NCI-H2081 treated with DMSO at 0.1 percent for 48 hours (cell line): Measurements from ENCODE around the gene C11orf54.
A peak's percentile ranks its signal among the peaks of the same experiment; 100 is the strongest.
"Not testable (repeated sequence)": the region's sequence is repeated elsewhere in the genome, so short reads cannot be mapped to it uniquely, and the experiment has no call there.

Experiments used
- DNase-seq: peaks from one replicate; lab custom pipeline; 2025; lab: John Stamatoyannopoulos, UW

C11orf54 gene

DNA sequence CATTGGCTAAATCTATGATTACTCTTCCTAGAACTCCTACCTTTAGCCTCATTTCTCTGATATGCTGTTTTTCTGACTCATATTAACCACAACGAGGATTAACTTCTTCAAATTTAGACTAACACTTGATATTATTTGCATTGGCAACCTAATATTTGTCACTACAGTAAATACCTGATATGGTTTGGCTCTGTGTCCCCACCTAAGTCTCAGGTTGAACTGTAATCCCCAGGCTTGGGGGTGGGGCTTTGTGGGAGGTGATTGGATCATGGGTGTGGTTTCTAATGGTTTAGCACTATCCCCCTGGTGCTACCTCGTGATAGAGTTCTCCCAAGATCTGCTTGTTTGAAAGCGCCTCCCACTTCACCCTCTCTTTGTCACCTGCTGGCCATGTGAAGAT lies 25.5 kb downstream of the C11orf54 start:
- no peak for DNase-seq

DNA sequence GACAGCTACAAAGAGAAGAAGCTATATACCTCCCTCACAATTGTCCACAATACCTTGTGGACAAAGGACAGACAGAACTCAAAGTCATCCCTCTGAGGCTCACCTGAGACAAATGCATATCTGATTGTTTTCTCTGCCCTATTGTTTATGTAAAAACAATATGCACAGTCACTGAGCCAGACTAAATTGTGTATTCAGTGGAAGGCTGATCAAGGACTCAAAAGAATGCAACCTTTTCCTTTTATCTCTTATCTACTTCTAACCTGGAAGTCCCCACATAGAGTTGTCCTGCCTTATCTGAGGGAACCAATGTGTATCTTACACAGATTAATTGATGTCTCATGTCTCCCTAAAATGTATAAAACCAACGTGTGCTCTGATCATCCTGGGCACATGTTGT lies 28.7 kb downstream of the C11orf54 start:
- DNase-seq = no peak

GRCh38 chr11:93772123-93772522 lies 30.7 kb downstream of the C11orf54 start:
- DNase-seq = no peak

DNA sequence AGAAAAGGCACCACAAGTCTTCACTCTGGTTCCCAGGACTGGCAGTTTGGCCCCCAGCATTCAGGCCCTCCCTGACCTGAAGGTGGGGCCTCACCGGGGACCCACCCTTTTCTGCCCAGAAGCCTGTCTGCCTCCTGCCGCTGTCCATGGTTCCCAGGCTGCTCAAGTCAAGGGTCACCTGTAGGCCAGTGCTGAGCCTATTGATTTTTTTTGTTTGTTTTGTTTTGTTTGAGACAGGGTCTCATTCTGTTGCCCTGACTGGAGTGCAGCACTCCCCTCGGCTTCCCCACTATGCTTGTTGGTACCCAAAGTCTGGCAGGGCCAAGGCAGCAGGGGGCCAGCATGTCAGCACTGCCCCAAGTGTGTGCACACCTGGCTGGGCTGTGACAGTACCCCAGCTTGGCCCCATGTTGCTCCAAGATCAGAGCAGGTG lies 31.6 kb downstream of the C11orf54 start:
- no peak for DNase-seq

- DNase-seq = no peak
Observed at GRCh38 chr11:93773601-93774200, 32.2 kb downstream of the C11orf54 start.

GRCh38 chr11:93774560-93774959 lies 33.1 kb downstream of the C11orf54 start:
- DNase-seq = not testable (repeated sequence)

GRCh38 chr11:93775289-93775688 lies 33.8 kb downstream of the C11orf54 start:
- DNase-seq = no peak

- DNase-seq = no peak
Observed at GRCh38 chr11:93783362-93783761, 41.9 kb downstream of the C11orf54 start.

DNA sequence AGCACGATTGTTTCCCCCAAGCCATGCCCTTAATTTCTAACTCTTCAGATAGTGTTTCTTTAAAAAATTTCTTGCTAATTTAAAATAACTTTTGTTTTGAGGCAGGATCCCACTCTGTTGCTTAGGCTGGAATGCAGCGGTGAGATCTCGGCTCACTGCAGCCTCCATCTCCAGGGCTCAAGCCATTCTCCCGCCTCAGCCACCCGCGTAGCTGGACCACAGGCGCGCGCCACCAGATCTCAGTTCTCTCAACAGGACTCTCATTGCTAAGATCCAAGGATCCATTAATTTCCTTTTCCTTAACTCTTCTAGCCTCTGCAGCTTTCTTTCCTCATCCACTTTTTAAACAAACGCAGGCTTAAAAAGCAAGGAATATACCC lies 42.3 kb downstream of the C11orf54 start:
- DNase-seq = no peak

GRCh38 chr11:93784145-93784934 lies 42.9 kb downstream of the C11orf54 start, which contains the start of gene MED17:
TSS of gene MED17 (plus strand) at chr11:93784282. CDS start at chr11:93784514, 232 bp downstream.
- peak; percentile 17 for DNase-seq

DNA sequence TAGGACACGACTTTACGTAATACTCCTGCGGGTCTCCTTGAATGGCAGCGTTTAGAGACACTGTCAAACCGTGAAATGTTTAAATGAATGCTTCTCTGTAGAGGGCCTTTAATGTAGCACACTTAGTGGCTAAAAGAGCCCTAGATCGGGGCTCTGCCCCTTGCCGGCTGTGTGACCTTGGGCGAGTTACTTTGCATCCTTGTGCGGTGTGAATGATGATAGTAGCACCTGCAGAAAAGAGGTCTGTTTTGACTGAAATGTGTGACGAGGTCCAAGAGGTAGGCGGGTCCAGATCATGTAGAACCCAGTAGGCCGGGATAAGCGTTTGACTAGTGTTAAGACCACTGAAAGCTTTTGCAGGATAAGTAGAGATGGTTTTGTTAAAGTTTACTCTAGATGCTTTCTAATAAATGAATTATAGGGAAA lies 43.5 kb downstream of the C11orf54 start:
- no peak for DNase-seq

DNA sequence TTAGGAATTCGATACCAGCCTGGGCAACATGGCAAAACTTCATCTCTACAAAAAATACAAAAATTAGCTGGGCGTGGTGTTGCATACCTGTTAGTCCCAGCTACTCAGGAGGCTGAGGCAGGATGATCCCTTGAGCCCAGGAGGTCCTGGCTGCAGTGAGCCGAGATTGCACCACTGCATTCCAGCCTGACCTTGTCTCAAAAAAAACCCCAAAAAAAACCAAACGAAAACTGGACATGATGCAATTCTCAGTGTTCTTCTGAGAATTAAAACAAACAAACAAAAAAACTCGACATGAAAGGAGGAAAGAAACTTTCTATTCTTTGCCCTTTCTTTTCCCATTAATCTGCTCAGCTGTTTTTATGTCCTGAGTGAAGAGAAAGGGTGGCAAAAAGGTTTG lies 50.0 kb downstream of the C11orf54 start:
- no peak for DNase-seq

DNA sequence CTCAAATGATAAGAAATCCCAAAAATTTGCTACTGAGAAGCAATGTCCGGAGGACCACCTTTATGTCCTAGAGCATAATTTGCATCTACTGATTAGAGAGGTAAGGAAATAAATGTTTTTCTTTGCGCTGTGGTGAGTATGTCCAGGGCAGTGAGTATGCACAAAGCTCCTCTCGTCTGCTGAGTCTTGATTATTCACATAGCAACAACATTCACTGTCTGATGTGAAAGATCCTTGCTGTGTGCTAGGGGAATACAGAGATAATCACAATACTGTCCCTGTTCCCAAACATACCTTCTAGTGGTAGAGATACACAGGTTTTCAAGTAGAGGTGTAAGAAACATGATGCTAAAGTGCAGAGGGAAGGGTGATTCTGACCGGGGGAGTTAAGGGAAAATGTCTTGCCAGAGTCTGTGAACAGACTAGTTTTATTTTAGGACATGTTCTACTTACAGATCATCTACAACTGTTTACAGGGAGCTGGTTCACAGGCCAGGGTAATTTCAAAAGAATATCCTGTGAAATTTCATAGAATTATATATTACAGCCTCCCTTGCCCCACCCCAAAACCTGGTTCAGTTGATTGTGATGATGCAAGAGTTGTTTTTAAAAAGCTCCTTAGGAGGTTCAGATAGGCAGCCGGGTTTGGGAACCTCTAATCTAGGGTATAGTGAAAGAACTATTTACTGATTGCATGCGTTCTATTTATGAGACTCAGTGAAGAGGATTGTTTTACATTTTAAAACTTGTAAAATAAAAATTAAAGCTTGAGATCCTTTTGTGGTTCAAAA lies 55.2 kb downstream of the C11orf54 start:
- no peak for DNase-seq

- no peak for DNase-seq
Observed at GRCh38 chr11:93801366-93801765, 59.9 kb downstream of the C11orf54 start.

- DNase-seq = no peak
Observed at GRCh38 chr11:93804879-93805278, 63.4 kb downstream of the C11orf54 start.

DNA sequence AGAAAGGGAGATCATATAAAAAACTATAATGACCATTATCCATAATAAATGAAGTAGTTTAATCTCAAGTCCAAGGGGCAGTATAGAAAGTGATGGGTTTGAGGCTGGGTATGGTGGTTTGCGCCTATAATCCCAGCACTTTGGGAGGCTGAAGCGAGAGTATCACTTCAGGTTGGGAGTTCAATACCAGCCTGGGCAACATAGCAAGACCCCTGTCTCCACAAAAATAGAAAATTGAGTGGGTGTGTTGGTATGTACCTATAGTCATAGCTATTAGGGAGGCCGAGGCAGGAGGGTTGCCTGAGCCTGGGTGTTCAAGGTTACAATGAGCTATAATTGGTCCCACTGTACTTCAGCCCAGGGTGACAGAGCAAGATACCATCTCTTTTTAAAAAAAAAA lies 66.5 kb downstream of the C11orf54 start:
- DNase-seq = no peak

DNA sequence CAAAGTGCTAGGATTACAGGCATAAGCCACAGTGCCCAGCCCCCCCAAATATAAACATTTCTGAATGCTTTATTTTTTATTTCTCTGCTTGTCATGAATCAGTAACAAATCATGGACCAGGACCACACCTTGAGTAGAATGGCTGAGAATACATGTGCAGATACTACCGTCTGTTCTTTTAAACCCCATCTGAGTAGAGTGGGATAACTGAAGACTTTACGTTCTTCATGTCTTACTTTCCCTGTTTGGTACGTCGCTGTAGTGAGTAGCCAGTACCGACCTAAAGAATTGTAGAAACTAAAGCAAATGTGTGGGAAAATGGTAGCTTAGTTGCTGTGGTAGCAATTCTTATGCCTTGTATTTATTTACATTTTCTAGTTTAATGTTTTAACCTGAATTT lies 72.5 kb downstream of the C11orf54 start:
- no peak for DNase-seq
